ENCODE results near the gene HORMAD1. TPM values are rescaled to one million over a fixed set of nuclear protein-coding genes. Genes with fewer than 3 reads are reported as not detected.
A peak's percentile ranks its signal among the peaks of the same experiment; 100 is the strongest.
"Not testable (repeated sequence)": the region's sequence is repeated elsewhere in the genome, so short reads cannot be mapped to it uniquely, and the experiment has no call there.

Gene HORMAD1, protein sequence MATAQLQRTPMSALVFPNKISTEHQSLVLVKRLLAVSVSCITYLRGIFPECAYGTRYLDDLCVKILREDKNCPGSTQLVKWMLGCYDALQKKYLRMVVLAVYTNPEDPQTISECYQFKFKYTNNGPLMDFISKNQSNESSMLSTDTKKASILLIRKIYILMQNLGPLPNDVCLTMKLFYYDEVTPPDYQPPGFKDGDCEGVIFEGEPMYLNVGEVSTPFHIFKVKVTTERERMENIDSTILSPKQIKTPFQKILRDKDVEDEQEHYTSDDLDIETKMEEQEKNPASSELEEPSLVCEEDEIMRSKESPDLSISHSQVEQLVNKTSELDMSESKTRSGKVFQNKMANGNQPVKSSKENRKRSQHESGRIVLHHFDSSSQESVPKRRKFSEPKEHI
- total RNA-seq: under 1 TPM in 3 of 8 experiments, not detected in 5; 0.05 to 0.29 (median 0.14) TPM

DNA sequence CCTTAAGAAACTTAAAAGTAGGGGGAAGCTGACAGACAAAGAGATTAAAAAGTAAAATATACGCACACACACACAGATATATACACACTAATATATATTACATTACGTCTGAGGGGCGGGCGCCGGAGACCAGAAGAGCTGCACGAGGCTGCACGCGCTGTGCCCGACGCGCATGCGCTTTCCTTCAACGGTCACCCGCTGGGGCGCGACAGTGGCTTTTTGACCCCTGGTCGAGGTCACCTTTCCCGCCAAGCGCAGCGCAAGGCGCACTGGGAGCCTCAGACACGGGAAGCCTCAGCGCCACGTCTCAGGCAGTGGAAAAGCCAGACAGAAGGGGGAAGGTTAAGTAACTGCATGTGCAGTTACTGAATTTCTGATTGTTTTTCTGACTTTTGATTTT is at the start of gene HORMAD1:
Gene HORMAD1, minus strand, starts transcription at position 193 of the 400 bp plus-strand sequence. CDS start 1,390 bp downstream, outside the sequence.
- no peak within 1 kb of the TSS for H3K27ac ChIP-seq
- in situ Hi-C loops (cut with MboI; ENCODE audit: low pct_unique_long_range_greater_than_20kb in 2 of 9, low sequenced_read_pairs in 9 of 9, unreplicated experiment in 9 of 9): no loop called here
- 90 to 97% (median 96%) methylated on average over 3 to 21 of the region's 24 CpGs; no CpG with 5 or more reads in 5 of the 10 experiments for WGBS, 10 experiments
- H3K4me1 ChIP-seq (replicated peaks in 1 of 2): no peaks in the 10 kb centered on the region
- no peak for ATAC-seq (replicated peaks in 6 of 8)
- H3K4me3 ChIP-seq: no peak within 1 kb of the TSS

DNA sequence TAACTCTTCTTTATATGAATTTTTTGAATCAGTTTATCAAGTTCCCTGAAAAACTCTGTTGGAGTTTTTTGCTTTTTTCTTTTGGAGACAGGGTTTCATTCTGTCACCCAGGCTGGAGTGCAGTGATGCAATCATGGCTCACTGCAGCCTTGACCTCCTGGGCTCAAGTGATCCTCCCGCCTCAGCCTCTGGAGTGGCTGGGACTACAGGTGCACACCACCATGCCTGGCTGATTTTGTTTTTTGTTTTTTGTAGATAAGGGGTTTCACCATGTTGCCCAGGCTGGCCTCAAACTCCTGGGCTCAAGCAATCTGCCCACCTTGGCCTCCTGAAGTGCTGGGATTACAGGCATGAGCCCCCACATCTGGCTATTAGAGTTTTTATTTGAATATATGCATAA is 47.0 kb upstream of the HORMAD1 start:
- H3K4me3 ChIP-seq; ATAC-seq (replicated peaks in 6 of 8); H3K27ac ChIP-seq; H3K4me1 ChIP-seq (replicated peaks in 1 of 2); in situ Hi-C loops (cut with MboI; ENCODE audit: low pct_unique_long_range_greater_than_20kb in 2 of 9, low sequenced_read_pairs in 9 of 9, unreplicated experiment in 9 of 9): not testable (repeated sequence)
- WGBS, 10 experiments: 0 to 100% (median 80%) methylated on average over 1 of the region's 1 CpG; no CpG with 5 or more reads in 3 of the 10 experiments

DNA sequence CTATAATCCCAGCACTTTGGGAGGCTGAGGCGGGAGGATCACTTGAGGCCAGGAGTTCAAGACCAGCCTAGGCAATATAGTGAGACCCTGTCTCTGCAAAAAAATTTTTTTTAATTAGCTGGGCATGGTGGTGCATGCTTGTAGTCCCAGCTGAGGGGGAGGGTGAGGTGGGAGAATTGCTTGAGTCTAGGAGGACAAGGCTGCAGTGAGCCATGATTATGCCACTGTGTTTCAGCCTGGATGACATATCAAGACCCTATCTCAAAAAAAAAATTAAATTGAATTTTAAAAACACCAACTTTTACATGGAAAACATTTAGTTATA is 45.2 kb upstream of the HORMAD1 start:
- H3K27ac ChIP-seq; H3K4me3 ChIP-seq; in situ Hi-C loops (cut with MboI; ENCODE audit: low pct_unique_long_range_greater_than_20kb in 2 of 9, low sequenced_read_pairs in 9 of 9, unreplicated experiment in 9 of 9); ATAC-seq (replicated peaks in 6 of 8); H3K4me1 ChIP-seq (replicated peaks in 1 of 2): not testable (repeated sequence)
- WGBS, 10 experiments: 50 to 100% (median 100%) methylated on average over 1 of the region's 1 CpG; no CpG with 5 or more reads in 4 of the 10 experiments

DNA sequence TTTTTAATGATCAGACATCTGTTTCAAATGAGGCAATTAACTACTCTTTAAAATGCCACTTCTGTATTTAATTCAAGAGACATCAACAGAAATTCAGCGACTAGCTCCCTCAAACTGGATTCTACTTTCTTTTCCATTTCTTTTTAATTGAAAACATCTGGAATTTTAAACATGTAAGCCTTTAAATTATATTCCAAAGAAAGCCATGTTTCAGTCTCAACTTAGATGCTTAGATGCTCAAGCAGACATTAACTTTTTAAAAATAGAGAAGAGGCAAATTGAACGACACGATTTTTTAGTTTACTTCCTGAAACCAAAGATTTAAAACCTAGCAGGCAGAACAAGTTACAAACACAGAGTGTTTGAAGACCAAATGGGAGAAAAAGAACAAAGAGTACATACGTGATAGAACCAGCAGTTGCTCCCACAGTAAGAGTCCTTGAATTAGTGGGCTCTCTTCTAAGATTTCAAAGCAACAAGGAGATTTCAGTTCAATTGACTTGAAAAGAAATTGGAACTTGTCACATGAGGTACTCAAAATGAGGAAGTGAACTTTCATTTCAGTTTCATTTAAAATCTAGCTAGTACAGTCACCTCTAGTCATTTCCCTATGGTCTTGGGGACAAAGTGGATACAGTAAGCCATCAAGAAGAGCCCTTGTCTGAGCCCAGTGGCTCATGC is 44.7 kb upstream of the HORMAD1 start, which contains the start of gene CTSS:
Gene CTSS, minus strand, starts transcription at position 483 of the 681 bp plus-strand sequence. CDS start 1,015 bp downstream, outside the sequence.
- peak in 1 of 8 experiments; percentile 16 for ATAC-seq (replicated peaks in 6 of 8)
- WGBS, 10 experiments: 12 to 86% (median 54%) methylated on average over 1 to 4 of the region's 4 CpGs
- Histone ChIP-seq H3K4me3 (no peak within 1 kb of the TSS), H3K4me1 (replicated peaks in 1 of 2) (no peaks in the 10 kb centered on the region), H3K27ac (no peak within 1 kb of the TSS)
- in situ Hi-C loops (cut with MboI; ENCODE audit: low pct_unique_long_range_greater_than_20kb in 2 of 9, low sequenced_read_pairs in 9 of 9, unreplicated experiment in 9 of 9): no loop called here

DNA sequence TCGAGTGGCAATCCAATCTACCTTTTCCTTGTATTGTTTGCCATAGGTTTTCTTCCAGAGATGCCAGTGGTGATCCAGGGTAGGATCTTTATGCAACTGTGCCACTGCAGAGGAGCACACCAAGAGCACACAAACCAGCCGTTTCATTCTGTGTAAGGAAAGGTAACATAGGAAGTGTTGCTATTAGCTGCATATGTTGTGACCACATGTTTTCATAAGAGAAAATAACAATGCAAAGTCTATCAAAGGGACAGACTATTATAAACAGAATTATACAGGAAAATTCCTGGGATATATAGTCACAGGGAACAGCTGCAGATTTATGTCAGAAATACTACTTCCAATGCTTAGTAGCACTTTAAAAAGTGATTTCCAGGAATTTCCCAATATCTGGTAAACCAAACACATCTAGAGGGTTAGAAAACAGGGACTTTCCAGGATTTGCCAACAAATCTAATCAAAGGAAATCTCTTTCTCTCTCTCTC is 44.0 kb upstream of the HORMAD1 start:
- ATAC-seq (replicated peaks in 6 of 8): peak in 3 of 8 experiments; percentile 68 to 83 (median 78)
- in situ Hi-C loops (cut with MboI; ENCODE audit: low pct_unique_long_range_greater_than_20kb in 2 of 9, low sequenced_read_pairs in 9 of 9, unreplicated experiment in 9 of 9): no loop called here

DNA sequence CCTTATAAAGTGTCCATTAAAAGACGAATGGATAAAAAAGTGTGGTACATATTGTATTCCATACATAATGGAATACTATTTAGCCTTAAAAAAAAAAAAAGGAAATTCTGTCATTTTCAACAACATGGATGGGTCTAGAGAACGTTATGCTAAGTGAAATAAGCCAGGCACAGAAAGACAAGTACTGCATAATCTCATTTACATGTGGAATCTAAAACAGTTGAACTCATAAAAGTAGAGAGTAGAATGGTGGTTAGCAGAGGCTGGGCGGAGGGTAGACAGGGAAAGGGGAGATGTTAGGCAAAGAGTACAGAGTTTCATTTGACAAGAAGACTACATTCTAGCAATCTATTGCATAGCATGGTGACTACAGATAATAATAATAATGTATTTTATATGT is 42.3 kb upstream of the HORMAD1 start:
- Histone ChIP-seq H3K4me1 (replicated peaks in 1 of 2) (no peaks in the 10 kb centered on the region), H3K27ac (no peak overlapping the region), H3K4me3 (no peak overlapping the region)
- peak in 2 of 8 experiments; percentile 55 to 78 for ATAC-seq (replicated peaks in 6 of 8)
- in situ Hi-C loops (cut with MboI; ENCODE audit: low pct_unique_long_range_greater_than_20kb in 2 of 9, low sequenced_read_pairs in 9 of 9, unreplicated experiment in 9 of 9): no loop called here
- 53 to 100% (median 78%) methylated on average over 2 to 3 of the region's 3 CpGs for WGBS, 10 experiments

More for the DNA sequence above, 44.0 kb upstream of the HORMAD1 start:
- H3K27ac ChIP-seq: no peak overlapping the region
- no peaks in the 10 kb centered on the region for H3K4me1 ChIP-seq (replicated peaks in 1 of 2)
- WGBS, 10 experiments: 0 to 96% (median 75%) methylated on average over 1 to 2 of the region's 2 CpGs; no CpG with 5 or more reads in 2 of the 10 experiments
- no peak overlapping the region for H3K4me3 ChIP-seq

DNA sequence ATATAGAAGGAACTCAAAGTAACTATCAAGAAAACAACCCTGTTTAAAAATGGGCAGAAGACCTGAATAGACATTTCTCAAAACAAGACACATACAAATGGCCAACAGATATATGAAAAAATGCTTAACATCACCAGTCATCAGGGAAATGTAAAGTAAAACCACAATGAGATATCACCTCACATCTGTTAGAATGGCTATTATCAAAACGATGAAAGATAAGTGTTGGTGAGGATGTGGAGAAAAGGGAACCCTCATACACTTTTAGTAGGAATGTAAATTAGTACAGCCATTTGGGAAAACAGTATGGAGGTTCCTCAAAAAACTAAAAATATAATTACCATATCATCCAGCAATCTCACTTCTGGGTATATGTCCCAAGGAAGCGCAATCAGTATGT is 41.9 kb upstream of the HORMAD1 start:
- H3K4me1 ChIP-seq (replicated peaks in 1 of 2): no peaks in the 10 kb centered on the region
- 90 to 100% (median 100%) methylated on average over 1 to 2 of the region's 2 CpGs; no CpG with 5 or more reads in 1 of the 10 experiments for WGBS, 10 experiments
- in situ Hi-C loops (cut with MboI; ENCODE audit: low pct_unique_long_range_greater_than_20kb in 2 of 9, low sequenced_read_pairs in 9 of 9, unreplicated experiment in 9 of 9): no loop called here
- no peak overlapping the region for H3K27ac ChIP-seq
- H3K4me3 ChIP-seq: no peak overlapping the region
- ATAC-seq (replicated peaks in 6 of 8): no peak

DNA sequence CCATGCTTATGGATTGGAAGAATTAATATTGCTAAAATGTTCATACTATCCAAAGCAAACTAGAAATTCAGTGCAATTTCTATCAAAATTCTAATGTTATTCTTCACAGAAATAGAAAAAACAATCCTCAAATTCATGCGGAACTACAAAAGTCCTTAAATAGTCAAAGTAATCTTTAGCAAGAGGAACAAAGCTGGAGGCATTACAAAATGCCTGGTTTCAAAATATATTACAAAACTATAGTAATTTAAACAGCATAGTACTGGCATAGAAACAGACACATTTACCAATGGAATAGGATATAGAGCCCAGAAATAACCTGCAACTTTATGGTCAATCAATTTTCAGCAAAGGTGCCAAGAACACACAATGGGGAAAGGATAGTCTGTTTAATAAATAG is 41.1 kb upstream of the HORMAD1 start:
- Histone ChIP-seq H3K27ac (no peak overlapping the region), H3K4me3 (no peak overlapping the region), H3K4me1 (replicated peaks in 1 of 2) (no peaks in the 10 kb centered on the region)
- WGBS, 10 experiments: 83 to 100% (median 90%) methylated on average over 1 of the region's 1 CpG
- in situ Hi-C loops (cut with MboI; ENCODE audit: low pct_unique_long_range_greater_than_20kb in 2 of 9, low sequenced_read_pairs in 9 of 9, unreplicated experiment in 9 of 9): no loop called here
- ATAC-seq (replicated peaks in 6 of 8): no peak

DNA sequence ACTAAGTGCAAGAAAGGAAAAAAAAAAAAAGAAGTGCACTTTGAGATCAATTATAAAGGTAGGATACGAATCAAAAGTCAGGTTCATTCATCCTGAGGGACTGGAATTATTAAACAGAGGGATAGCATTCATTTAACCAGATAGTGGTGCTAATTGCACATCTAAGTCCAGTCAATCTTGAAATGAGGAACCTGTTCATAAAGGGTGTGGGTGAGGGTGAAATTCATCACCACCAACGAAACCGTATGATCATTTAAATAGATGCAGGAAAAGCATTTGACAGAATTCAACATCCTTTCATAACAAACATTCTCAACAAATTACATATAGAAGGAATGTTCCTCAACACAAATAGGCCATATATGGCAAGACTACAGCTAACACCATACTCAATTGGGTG is 39.3 kb upstream of the HORMAD1 start:
- WGBS, 10 experiments: 50 to 100% (median 84%) methylated on average over 1 to 3 of the region's 3 CpGs; no CpG with 5 or more reads in 1 of the 10 experiments
- Histone ChIP-seq H3K4me3 (no peak overlapping the region), H3K27ac (no peak overlapping the region), H3K4me1 (replicated peaks in 1 of 2) (no peaks in the 10 kb centered on the region)
- in situ Hi-C loops (cut with MboI; ENCODE audit: low pct_unique_long_range_greater_than_20kb in 2 of 9, low sequenced_read_pairs in 9 of 9, unreplicated experiment in 9 of 9): no loop called here
- ATAC-seq (replicated peaks in 6 of 8): no peak

DNA sequence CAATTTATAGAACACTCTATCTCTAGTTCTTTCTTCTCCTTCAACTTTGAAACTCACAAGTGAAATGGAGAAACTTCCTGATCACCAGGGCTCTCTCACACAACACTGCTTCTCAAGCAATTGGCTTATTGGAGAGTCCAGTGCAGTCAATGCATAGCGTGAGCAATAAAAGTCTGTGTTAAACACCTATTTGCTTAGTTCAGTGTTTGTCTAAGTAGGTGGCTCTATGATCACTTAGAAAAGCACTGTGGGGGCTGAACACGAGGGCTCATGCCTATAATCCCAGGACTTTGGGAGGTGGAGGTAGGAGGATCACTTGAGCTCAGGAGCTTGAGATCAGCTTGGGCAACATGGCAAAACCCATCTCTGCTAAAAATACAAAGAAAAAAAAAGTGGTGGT is 32.7 kb upstream of the HORMAD1 start:
- in situ Hi-C loops (cut with MboI; ENCODE audit: low pct_unique_long_range_greater_than_20kb in 2 of 9, low sequenced_read_pairs in 9 of 9, unreplicated experiment in 9 of 9): no loop called here
- ATAC-seq (replicated peaks in 6 of 8): no peak

DNA sequence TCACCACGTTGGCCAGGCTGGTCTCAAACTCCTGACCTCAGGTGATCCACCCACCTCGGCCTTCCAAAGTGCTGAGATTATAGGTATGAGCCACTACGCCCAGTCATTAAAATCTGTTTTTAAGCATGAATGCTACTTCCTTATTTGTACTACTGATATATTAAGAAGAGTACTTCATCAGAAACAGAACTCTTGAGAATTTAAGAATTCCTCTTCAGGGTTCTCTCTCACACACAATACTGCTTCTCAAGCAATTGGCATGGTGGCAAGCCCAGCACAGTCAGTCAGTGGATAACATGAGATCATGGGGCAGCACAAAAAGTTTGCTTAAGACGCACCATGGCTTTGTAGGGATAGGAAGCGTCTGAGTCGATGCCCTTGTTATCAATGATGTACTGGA is 30.7 kb upstream of the HORMAD1 start:
- Histone ChIP-seq H3K27ac (no peak overlapping the region), H3K4me3 (no peak overlapping the region), H3K4me1 (replicated peaks in 1 of 2) (no peaks in the 10 kb centered on the region)
- no peak for ATAC-seq (replicated peaks in 6 of 8)
- 67 to 100% (median 90%) methylated on average over 2 to 5 of the region's 6 CpGs; no CpG with 5 or more reads in 2 of the 10 experiments for WGBS, 10 experiments
- in situ Hi-C loops (cut with MboI; ENCODE audit: low pct_unique_long_range_greater_than_20kb in 2 of 9, low sequenced_read_pairs in 9 of 9, unreplicated experiment in 9 of 9): no loop called here

More for the DNA sequence above, 32.7 kb upstream of the HORMAD1 start:
- no peak overlapping the region for H3K27ac ChIP-seq
- no peaks in the 10 kb centered on the region for H3K4me1 ChIP-seq (replicated peaks in 1 of 2)
- WGBS, 10 experiments: 50 to 100% (median 67%) methylated on average over 1 to 2 of the region's 2 CpGs; no CpG with 5 or more reads in 3 of the 10 experiments
- H3K4me3 ChIP-seq: no peak overlapping the region

DNA sequence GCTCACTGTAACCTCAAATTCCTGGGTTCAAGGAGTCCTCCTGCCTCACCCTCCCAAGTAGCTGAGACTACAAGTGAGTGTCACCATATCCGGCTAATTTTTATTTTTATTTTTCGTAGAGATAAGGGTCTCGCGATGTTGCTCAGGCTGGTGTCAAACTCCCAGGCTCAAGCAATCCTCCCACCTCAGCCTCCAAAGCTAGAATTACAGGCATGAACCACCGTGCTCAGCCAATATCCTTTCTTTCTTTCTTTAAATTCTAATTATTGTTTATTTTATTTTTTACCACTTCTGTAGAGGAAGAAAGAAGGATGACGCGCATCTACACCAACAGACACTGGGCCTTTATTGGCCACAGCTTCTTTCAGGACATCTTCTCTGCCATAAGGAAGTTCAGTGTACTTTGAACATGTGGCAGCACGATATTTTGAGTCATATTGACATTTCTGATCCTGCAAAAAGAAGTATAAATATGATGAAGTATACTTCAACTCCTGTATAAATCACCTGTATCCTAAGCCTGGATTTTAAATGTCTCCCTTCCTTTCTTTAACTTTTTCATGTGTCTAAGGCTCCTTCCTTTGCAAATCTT is 29.1 kb upstream of the HORMAD1 start:
- ATAC-seq (replicated peaks in 6 of 8): no peak
- Histone ChIP-seq H3K27ac (no peak overlapping the region), H3K4me1 (replicated peaks in 1 of 2) (no peaks in the 10 kb centered on the region), H3K4me3 (no peak overlapping the region)
- WGBS, 10 experiments: 79 to 100% (median 93%) methylated on average over 1 to 8 of the region's 8 CpGs
- in situ Hi-C loops (cut with MboI; ENCODE audit: low pct_unique_long_range_greater_than_20kb in 2 of 9, low sequenced_read_pairs in 9 of 9, unreplicated experiment in 9 of 9): no loop called here
